SK-N-SH treated with all-trans-retinoic acid at 6 μM for 48 hours (cell line): ENCODE results near the gene AKAP13.
A peak's percentile ranks its signal among the peaks of the same experiment; 100 is the strongest.

ENCODE experiments used
- ATAC-seq: fragments of 200-7000 bp; cut with Tn5 transposase; 3 replicates; pipeline ENCODE4 v1.9.1; 2020; ENCODE audit warnings: mild to moderate bottlenecking, moderate library complexity
- BACH2 ChIP-seq: fragments of 250-450 bp; sonication (Bioruptor Pico); IDR thresholded peaks from 2 replicates; pipeline ENCODE4 v1.9.0; 2021; ENCODE audit warnings: mild to moderate bottlenecking, borderline replicate concordance
- CREB5 ChIP-seq: fragments of 250-450 bp; sonication (Bioruptor Pico); IDR thresholded peaks from 2 replicates; pipeline ENCODE4 v1.5.1; 2020; ENCODE audit warnings: low read depth, mild to moderate bottlenecking, moderate library complexity
- CSRNP3 ChIP-seq: fragments of 250-450 bp; sonication (Bioruptor Pico); IDR thresholded peaks from 2 replicates; pipeline ENCODE4 v1.5.1; 2021; ENCODE audit warnings: mild to moderate bottlenecking, moderate library complexity
- GLIS3 ChIP-seq: fragments of 250-450 bp; sonication (Bioruptor Pico); IDR thresholded peaks from 2 replicates; pipeline ENCODE4 v1.5.0; 2020; ENCODE audit warnings: mild to moderate bottlenecking, moderate library complexity
- ISL1 ChIP-seq: fragments of 250-450 bp; sonication (Bioruptor Pico); IDR thresholded peaks from 2 replicates; pipeline ENCODE4 v2.1.2; 2022; ENCODE audit warnings: mild to moderate bottlenecking, moderate library complexity
- PATZ1 ChIP-seq: fragments of 250-450 bp; sonication (Bioruptor Pico); IDR thresholded peaks from 2 replicates; pipeline ENCODE4 v1.8.0; 2020; ENCODE audit warnings: mild to moderate bottlenecking, moderate library complexity, borderline replicate concordance
- PPARA ChIP-seq: fragments of 250-450 bp; sonication (Bioruptor Pico); IDR thresholded peaks from 2 replicates; pipeline ENCODE4 v1.5.0; 2020; ENCODE audit warnings: mild to moderate bottlenecking, borderline replicate concordance
- RARB ChIP-seq: fragments of 250-450 bp; sonication (Bioruptor Pico); IDR thresholded peaks from 2 replicates; pipeline ENCODE4 v1.8.0; 2021; ENCODE audit warnings: mild to moderate bottlenecking, moderate library complexity
- SNAI2 ChIP-seq: fragments of 250-450 bp; sonication (Bioruptor Pico); IDR thresholded peaks from 2 replicates; pipeline ENCODE4 v1.5.0; 2020; ENCODE audit warnings: mild to moderate bottlenecking, moderate library complexity
- TCF4 ChIP-seq: fragments of 250-450 bp; sonication (Bioruptor Pico); IDR thresholded peaks from 2 replicates; pipeline ENCODE4 v1.8.0; 2021; ENCODE audit warnings: mild to moderate bottlenecking, moderate library complexity, borderline replicate concordance
- TOX ChIP-seq: fragments of 250-450 bp; sonication (Bioruptor Pico); IDR thresholded peaks from 2 replicates; pipeline ENCODE4 v1.8.0; 2021; ENCODE audit warnings: mild to moderate bottlenecking, moderate library complexity, borderline replicate concordance
- TSHZ2 ChIP-seq: fragments of 250-450 bp; sonication (Bioruptor Pico); IDR thresholded peaks from 2 replicates; pipeline ENCODE4 v1.5.0; 2020; ENCODE audit warnings: mild to moderate bottlenecking, moderate library complexity
- ZC3H10 ChIP-seq: fragments of 250-450 bp; sonication (Bioruptor Pico); IDR thresholded peaks from 2 replicates; pipeline ENCODE4 v1.5.1; 2021; ENCODE audit warnings: mild to moderate bottlenecking, moderate library complexity
- ZFP3 ChIP-seq: fragments of 250-450 bp; sonication (Bioruptor Pico); IDR thresholded peaks from 2 replicates; pipeline ENCODE4 v1.5.0; 2020; ENCODE audit warnings: mild to moderate bottlenecking, moderate library complexity
- ZFP30 ChIP-seq: fragments of 450-650 bp; formaldehyde crosslinking; IDR thresholded peaks from 2 replicates; pipeline ENCODE4 v1.5.0; 2022; ENCODE audit warnings: mild to moderate bottlenecking, moderate library complexity
- ZNF565 ChIP-seq: fragments of 450-650 bp; formaldehyde crosslinking; conservative IDR thresholded peaks from 2 replicates; pipeline ENCODE4 v1.5.0; 2020; ENCODE audit warnings: low read depth, mild to moderate bottlenecking, moderate library complexity
- ZNF8 ChIP-seq: fragments of 450-650 bp; formaldehyde crosslinking; IDR thresholded peaks from 2 replicates; pipeline ENCODE4 v1.5.0; 2020; ENCODE audit warnings: mild to moderate bottlenecking, moderate library complexity

Gene AKAP13

GRCh38 chr15:85646538-85647091 is 266.2 kb downstream of the AKAP13 start:
- ATAC-seq: peak; percentile 57; the same call in 2 of the 3 replicates
- TF ChIP-seq GLIS3 (no peak), SNAI2 (CRISPR knock-in tag) (0 out of 2 replicates have a peak, but pooled peaks have one; percentile 51), CREB5 (CRISPR knock-in tag) (no peak), TSHZ2 (CRISPR knock-in tag) (0 out of 2 replicates have a peak, but pooled peaks have one; percentile 14), ISL1 (CRISPR knock-in tag) (peak; percentile 39; the same call in 1 of the 2 replicates), ZNF565 (CRISPR knock-in tag) (no peak), PPARA (CRISPR knock-in tag) (no peak)

- TF ChIP-seq ZFP30 (CRISPR knock-in tag) (no peak), TSHZ2 (CRISPR knock-in tag) (no peak), PPARA (CRISPR knock-in tag) (no peak)
- TF ChIP-seq, all 23 proteins: peak for 0
- ATAC-seq: peak; percentile 19; the same call in 2 of the 3 replicates
Measured at GRCh38 chr15:85649372-85649771, 269.0 kb downstream of the AKAP13 start.

- ATAC-seq: no peak
- TF ChIP-seq PATZ1 (no peak), CREB5 (CRISPR knock-in tag) (no peak), CSRNP3 (CRISPR knock-in tag) (no peak), ZNF565 (CRISPR knock-in tag) (no peak), RARB (CRISPR knock-in tag) (no peak), ZNF8 (CRISPR knock-in tag) (no peak), ZC3H10 (no peak), TCF4 (CRISPR knock-in tag) (no peak), TOX (no peak), ZFP3 (CRISPR knock-in tag) (no peak), ZFP30 (CRISPR knock-in tag) (no peak), BACH2 (no peak)
Measured at GRCh38 chr15:85651548-85651947, 271.1 kb downstream of the AKAP13 start.
